Panc1 (cell line): ENCODE measurements around the gene PSME3IP1. TPM values are rescaled to one million over a fixed set of nuclear protein-coding genes. Genes with fewer than 3 reads are reported as not detected.

Experiments used
- ATAC-seq: fragments of 200-7000 bp; cut with Tn5 transposase; 2 replicates; pipeline ENCODE4 v1.9.1; 2020; ENCODE audit warnings: mild to moderate bottlenecking, moderate library complexity
- BruUV-seq: library from RNA; stranded (reverse); fragments of 400-500 nt; replicated peaks from 2 replicates; lab custom pipeline; 2021; lab: Mats Ljungman, UMichigan
- CTCF ChIA-PET: fragments of 300-600 bp; sonication (Branson Sonifier 250); formaldehyde crosslinking; loops from one replicate; lab custom pipeline; 2022; ENCODE audit warnings: antibody characterized with exemption; lab: Charles Lee
- POLR2A ChIA-PET: fragments of 300-600 bp; sonication (Branson Sonifier 250); formaldehyde crosslinking; loops from one replicate; lab custom pipeline; 2022; ENCODE audit warnings: antibody characterized with exemption; lab: Charles Lee
- DNase-seq: peaks from one replicate; pipeline ENCODE4 v3.0.0-alpha.2; 2010; ENCODE audit warnings: low read depth, low spot score
- H3K27ac ChIP-seq: 2 replicates; pipeline ENCODE4 v1.5.1; 2011; ENCODE audit warnings: mild to moderate bottlenecking, low read length, inconsistent platforms
- H3K27me3 ChIP-seq: fragments of 200-500 bp; sonication (Bioruptor generic); 2 replicates; pipeline ENCODE4 v1.6.0; 2014; ENCODE audit warnings: low read length, inconsistent platforms; ENCODE audit not compliant: control insufficient read depth, insufficient read depth
- H3K36me3 ChIP-seq: fragments of 200-500 bp; sonication (Bioruptor generic); 2 replicates; pipeline ENCODE4 v1.5.1; 2014; ENCODE audit warnings: inconsistent platforms, mild to moderate bottlenecking, low read length, moderate library complexity; ENCODE audit not compliant: control insufficient read depth, insufficient read depth
- H3K4me1 ChIP-seq: 2 replicates; pipeline ENCODE4 v1.5.1; 2011; ENCODE audit warnings: inconsistent platforms, mild to moderate bottlenecking, low read length, moderate library complexity; ENCODE audit not compliant: control insufficient read depth, insufficient read depth
- H3K4me3 ChIP-seq, 2 experiments: 2 replicates each; pipeline ENCODE4 v1.5.1; 2011 to 2012; ENCODE audit warnings: low read depth in 2 of 2, low read length in 2 of 2, mild to moderate bottlenecking in 2 of 2, inconsistent platforms in 1 of 2, moderate library complexity in 1 of 2
- H3K9me3 ChIP-seq: fragments of 200-500 bp; sonication (Bioruptor generic); 2 replicates; pipeline ENCODE4 v1.5.1; 2014; ENCODE audit warnings: low read depth, mild to moderate bottlenecking, inconsistent platforms, low read length, moderate library complexity; ENCODE audit not compliant: control insufficient read depth, insufficient read depth
- CTCF ChIP-seq: fragments of 450-650 bp; IDR thresholded peaks from 2 replicates; pipeline ENCODE4 v1.5.1; 2017; ENCODE audit warnings: mild to moderate bottlenecking
- POLR2AphosphoS5 ChIP-seq: IDR thresholded peaks from 2 replicates; pipeline ENCODE4 v1.6.1; 2012; ENCODE audit warnings: mild to moderate bottlenecking, low read depth, low read length, moderate library complexity
- REST ChIP-seq, 2 experiments: IDR thresholded peaks; 2 replicates each; pipeline ENCODE4 v1.6.1; 2011 to 2012; ENCODE audit warnings: low read depth in 2 of 2, control low read depth in 1 of 2, low read length in 1 of 2, mild to moderate bottlenecking in 1 of 2, moderate library complexity in 1 of 2; ENCODE audit not compliant: insufficient read depth in 1 of 2
- SIN3A ChIP-seq: IDR thresholded peaks from 2 replicates; pipeline ENCODE4 v1.6.1; 2012; ENCODE audit warnings: low read depth, mild to moderate bottlenecking, low read length, moderate library complexity, borderline replicate concordance; ENCODE audit not compliant: insufficient read depth
- TCF7L2 ChIP-seq: IDR thresholded peaks from 2 replicates; pipeline ENCODE4 v1.6.1; 2011; ENCODE audit warnings: mild to moderate bottlenecking, low read depth, low read length, inconsistent platforms
- in situ Hi-C: cut with HindIII; loops from 2 replicates; pipeline ENCODE4 v1.10.0; 2016; ENCODE audit warnings: low sequenced_read_pairs, low pct_unique_long_range_greater_than_20kb
- intact Hi-C: fragments of 100-400 bp; cut with micrococcal nuclease; formaldehyde crosslinking; loops from one replicate; pipeline ENCODE4 v1.10.0; 2022; ENCODE audit not compliant: unreplicated experiment
- total RNA-seq: library from RNA; stranded (reverse); gene quantifications from one replicate; pipeline ENCODE4 v1.2.1, GENCODE V29; 2021; ENCODE audit not compliant: unreplicated experiment

PSME3IP1 gene
- total RNA-seq, 1 experiment from 2014 or later = 67.6 TPM

- Histone ChIP-seq H3K9me3 (no peaks in the 10 kb centered on the region), H3K27me3 (no peaks in the 10 kb centered on the region), H3K4me3 (no peak overlapping the region), H3K4me1 (no peaks in the 10 kb centered on the region), H3K36me3 (peaks cover 9% of the 10 kb centered on the region), H3K27ac (no peak overlapping the region)
- DNase-seq (no peak), ATAC-seq (no peak)
- intact Hi-C loops (no loop called here), in situ Hi-C loops (no loop called here)
- no peak for TF ChIP-seq REST (IDR thresholded peaks at IDR 0.05; ENCODE audit: insufficient read depth in 1 of 2, low read depth in 2 of 2, low read length in 1 of 2)
- no peak for TF ChIP-seq SIN3A
- no peak for TF ChIP-seq POLR2AphosphoS5
- TF ChIP-seq TCF7L2 = no peak
- POLR2A ChIA-PET = no interaction called here
- CTCF ChIA-PET = interaction anchor here (0.6 kb wide), 1 partner anchor 66 kb away, joined by 6 read pairs; no protein-coding TSS in a partner anchor
- BruUV-seq = no TSS peak
Observed at GRCh38 chr16:57159447-57159846, 26.4 kb downstream of the PSME3IP1 start.

GRCh38 chr16:57157533-57157932 lies 28.3 kb downstream of the PSME3IP1 start:
- in situ Hi-C loops (no loop called here), intact Hi-C loops (no loop called here)
- BruUV-seq = no TSS peak
- TF ChIP-seq SIN3A (no peak), REST (IDR thresholded peaks at IDR 0.05; ENCODE audit: insufficient read depth in 1 of 2, low read depth in 2 of 2, low read length in 1 of 2) (no peak)
- H3K36me3 ChIP-seq = peaks cover 9% of the 10 kb centered on the region; the same call in 1 of the 2 replicates
- no peaks in the 10 kb centered on the region for H3K27me3 ChIP-seq
- ChIA-PET POLR2A (no interaction called here), CTCF (no interaction called here)
- no peak for DNase-seq
- no peak overlapping the region for H3K27ac ChIP-seq
- no peak for ATAC-seq
- no peaks in the 10 kb centered on the region for H3K4me1 ChIP-seq
- no peak overlapping the region for H3K4me3 ChIP-seq
- no peaks in the 10 kb centered on the region for H3K9me3 ChIP-seq

GRCh38 chr16:57156351-57156703 lies 29.5 kb downstream of the PSME3IP1 start:
- no TSS peak for BruUV-seq
- H3K36me3 ChIP-seq = peaks cover 9% of the 10 kb centered on the region; the same call in 1 of the 2 replicates
- no peaks in the 10 kb centered on the region for H3K9me3 ChIP-seq
- H3K4me1 ChIP-seq = no peaks in the 10 kb centered on the region
- no peaks in the 10 kb centered on the region for H3K27me3 ChIP-seq
- in situ Hi-C loops = no loop called here
- H3K27ac ChIP-seq = no peak overlapping the region
- no peak for TF ChIP-seq REST (IDR thresholded peaks at IDR 0.05; ENCODE audit: insufficient read depth in 1 of 2, low read depth in 2 of 2, low read length in 1 of 2)
- no peak for TF ChIP-seq POLR2AphosphoS5
- no peak for TF ChIP-seq TCF7L2
- TF ChIP-seq SIN3A = no peak
- no peak for TF ChIP-seq CTCF
- intact Hi-C loops = no loop called here
- POLR2A ChIA-PET = no interaction called here
- DNase-seq = no peak
- H3K4me3 ChIP-seq = no peak overlapping the region
- CTCF ChIA-PET = no interaction called here
- no peak for ATAC-seq
